Parathyroid adenoma (tissue), 2 donors: Measurements from ENCODE around the gene MCL1.

ENCODE experiments used
- H2AFZ ChIP-seq: fragments of 300-600 bp; sonication (generic); one replicate; pipeline ENCODE4 v1.7.0; 2017; ENCODE audit warnings: antibody characterized with exemption, mild to moderate bottlenecking
- H3K27ac ChIP-seq: fragments of 300-600 bp; sonication (generic); one replicate; pipeline ENCODE4 v1.7.0; 2017
- H3K27me3 ChIP-seq: fragments of 300-600 bp; sonication (generic); one replicate; pipeline ENCODE4 v1.7.0; 2017; ENCODE audit warnings: low read length; ENCODE audit not compliant: control insufficient read depth, insufficient read depth
- H3K36me3 ChIP-seq: fragments of 300-600 bp; sonication (generic); one replicate; pipeline ENCODE4 v1.7.0; 2017; ENCODE audit warnings: low read length; ENCODE audit not compliant: control insufficient read depth, insufficient read depth
- H3K4me1 ChIP-seq: fragments of 300-600 bp; sonication (generic); one replicate; pipeline ENCODE4 v1.7.0; 2017; ENCODE audit warnings: control low read depth
- H3K4me2 ChIP-seq: fragments of 300-600 bp; sonication (generic); one replicate; pipeline ENCODE4 v1.7.0; 2017; ENCODE audit warnings: low read length
- H3K4me3 ChIP-seq: fragments of 300-600 bp; sonication (generic); one replicate; pipeline ENCODE4 v1.7.0; 2017; ENCODE audit warnings: low read depth, low read length
- H3K79me2 ChIP-seq: fragments of 300-600 bp; sonication (generic); one replicate; pipeline ENCODE4 v1.7.0; 2017; ENCODE audit warnings: control low read depth
- H3K9ac ChIP-seq: fragments of 300-600 bp; sonication (generic); one replicate; pipeline ENCODE4 v1.7.0; 2017; ENCODE audit warnings: mild to moderate bottlenecking
- H3K9me3 ChIP-seq: fragments of 300-600 bp; sonication (generic); one replicate; pipeline ENCODE4 v1.7.0; 2017; ENCODE audit warnings: low read length; ENCODE audit not compliant: control insufficient read depth
- TF ChIP-seq, protein P1 (sequence below): fragments of 300-600 bp; sonication (generic); IDR thresholded peaks from one replicate; pipeline ENCODE4 v1.7.0; 2017; ENCODE audit warnings: antibody characterized with exemption, mild to moderate bottlenecking
- donor health status: primary hyperparathyroidism.

Gene MCL1

GRCh38 chr1:150562446-150563339 is 16.7 kb downstream of the MCL1 start:
- H3K79me2 ChIP-seq = no peaks in the 10 kb centered on the region
- peak overlapping the region; percentile 95 for H3K9ac ChIP-seq
- no peaks in the 10 kb centered on the region for H3K36me3 ChIP-seq
- peak overlapping the region; percentile 99 for H3K4me2 ChIP-seq
- H3K27ac ChIP-seq = peak overlapping the region; percentile 100
- H3K27me3 ChIP-seq = no peaks in the 10 kb centered on the region
- peak overlapping the region; percentile 86 for H2AFZ ChIP-seq
- no peaks in the 10 kb centered on the region for H3K9me3 ChIP-seq
- TF ChIP-seq, protein P1, sequence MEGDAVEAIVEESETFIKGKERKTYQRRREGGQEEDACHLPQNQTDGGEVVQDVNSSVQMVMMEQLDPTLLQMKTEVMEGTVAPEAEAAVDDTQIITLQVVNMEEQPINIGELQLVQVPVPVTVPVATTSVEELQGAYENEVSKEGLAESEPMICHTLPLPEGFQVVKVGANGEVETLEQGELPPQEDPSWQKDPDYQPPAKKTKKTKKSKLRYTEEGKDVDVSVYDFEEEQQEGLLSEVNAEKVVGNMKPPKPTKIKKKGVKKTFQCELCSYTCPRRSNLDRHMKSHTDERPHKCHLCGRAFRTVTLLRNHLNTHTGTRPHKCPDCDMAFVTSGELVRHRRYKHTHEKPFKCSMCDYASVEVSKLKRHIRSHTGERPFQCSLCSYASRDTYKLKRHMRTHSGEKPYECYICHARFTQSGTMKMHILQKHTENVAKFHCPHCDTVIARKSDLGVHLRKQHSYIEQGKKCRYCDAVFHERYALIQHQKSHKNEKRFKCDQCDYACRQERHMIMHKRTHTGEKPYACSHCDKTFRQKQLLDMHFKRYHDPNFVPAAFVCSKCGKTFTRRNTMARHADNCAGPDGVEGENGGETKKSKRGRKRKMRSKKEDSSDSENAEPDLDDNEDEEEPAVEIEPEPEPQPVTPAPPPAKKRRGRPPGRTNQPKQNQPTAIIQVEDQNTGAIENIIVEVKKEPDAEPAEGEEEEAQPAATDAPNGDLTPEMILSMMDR = no peak
- H3K4me3 ChIP-seq = peak overlapping the region; percentile 70
- H3K4me1 ChIP-seq = peaks cover 36% of the 10 kb centered on the region

DNA sequence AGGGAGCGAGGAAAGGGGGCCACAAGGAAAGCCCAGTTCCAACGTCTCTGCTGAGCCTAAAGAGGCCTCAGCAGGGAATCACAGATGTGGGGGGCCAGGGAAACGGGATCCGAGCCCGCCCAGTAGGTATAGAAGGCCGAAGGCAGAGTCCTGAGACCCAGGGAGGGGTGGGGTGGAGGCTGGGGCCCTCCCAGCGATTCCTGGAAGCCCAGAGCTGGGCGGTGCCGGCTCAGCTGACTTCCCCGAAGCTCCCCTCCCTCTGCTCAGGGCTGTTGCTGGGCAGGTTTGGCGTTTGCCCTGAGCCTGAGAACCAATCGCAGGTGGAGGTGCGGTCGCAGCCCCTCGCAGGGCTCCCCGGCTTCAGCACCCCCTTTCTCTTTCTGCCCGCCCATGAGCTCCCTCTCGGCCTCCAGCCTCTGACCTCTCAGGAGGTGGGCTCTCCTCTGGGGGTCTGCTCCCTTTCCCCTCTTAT is 17.4 kb downstream of the MCL1 start:
- Histone ChIP-seq H3K4me3 (peak overlapping the region; percentile 70), H3K36me3 (no peaks in the 10 kb centered on the region), H2AFZ (peak overlapping the region; percentile 86), H3K4me1 (peaks cover 30% of the 10 kb centered on the region), H3K9ac (peak overlapping the region; percentile 95), H3K27me3 (no peaks in the 10 kb centered on the region), H3K4me2 (peak overlapping the region; percentile 99), H3K79me2 (no peaks in the 10 kb centered on the region), H3K9me3 (no peaks in the 10 kb centered on the region), H3K27ac (peak overlapping the region; percentile 100)
- TF ChIP-seq, protein P1 = no peak

GRCh38 chr1:150561254-150561973 is 18.0 kb downstream of the MCL1 start:
- Histone ChIP-seq H3K27me3 (no peaks in the 10 kb centered on the region), H3K79me2 (no peaks in the 10 kb centered on the region), H3K4me3 (peak overlapping the region; percentile 70), H3K9ac (peak overlapping the region; percentile 95), H3K36me3 (no peaks in the 10 kb centered on the region), H2AFZ (peak overlapping the region; percentile 86), H3K27ac (peak overlapping the region; percentile 100), H3K9me3 (no peaks in the 10 kb centered on the region), H3K4me2 (peak overlapping the region; percentile 99), H3K4me1 (peaks cover 30% of the 10 kb centered on the region)
- TF ChIP-seq, protein P1 = no peak

DNA sequence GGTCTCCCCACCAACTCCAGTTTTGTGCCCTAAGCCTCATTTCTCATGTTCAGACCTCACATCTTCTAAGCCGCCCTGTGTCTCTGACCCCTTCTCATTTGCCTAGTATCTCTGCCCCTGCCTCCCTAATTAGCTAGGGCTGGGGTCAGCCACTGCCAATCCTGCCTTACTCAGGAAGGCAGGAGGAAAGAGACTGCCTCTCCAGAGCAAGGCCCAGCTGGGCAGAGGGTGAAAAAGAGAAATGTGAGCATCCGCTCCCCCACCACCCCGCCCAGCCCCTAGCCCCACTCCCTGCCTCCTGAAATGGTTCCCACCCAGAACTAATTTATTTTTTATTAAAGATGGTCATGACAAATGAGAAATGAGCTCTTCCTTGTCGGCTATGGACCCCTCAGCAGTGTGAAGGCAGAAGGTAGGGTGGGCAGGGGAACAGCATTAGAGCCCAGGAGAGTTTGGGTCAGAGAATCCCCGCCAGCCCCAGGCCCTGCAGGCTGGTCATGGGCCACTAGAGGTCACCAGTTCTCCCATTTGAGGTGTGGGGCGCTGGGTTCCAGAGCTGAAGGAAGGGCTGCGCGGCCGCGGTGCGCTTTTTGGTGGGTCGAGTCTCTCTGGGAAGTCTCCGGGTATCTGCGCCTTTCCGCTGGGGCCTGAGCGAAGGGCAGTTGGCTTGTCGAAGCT is 18.7 kb downstream of the MCL1 start:
- no peaks in the 10 kb centered on the region for H3K36me3 ChIP-seq
- no peaks in the 10 kb centered on the region for H3K79me2 ChIP-seq
- peak overlapping the region; percentile 70 for H3K4me3 ChIP-seq
- H3K27ac ChIP-seq = peak overlapping the region; percentile 100
- no peaks in the 10 kb centered on the region for H3K27me3 ChIP-seq
- H3K9me3 ChIP-seq = no peaks in the 10 kb centered on the region
- peak overlapping the region; percentile 86 for H2AFZ ChIP-seq
- TF ChIP-seq, protein P1 = peak; percentile 63
- H3K4me2 ChIP-seq = peak overlapping the region; percentile 99
- H3K9ac ChIP-seq = no peak overlapping the region
- peaks cover 30% of the 10 kb centered on the region for H3K4me1 ChIP-seq
